Measurements from ENCODE around the gene GPRIN3. TPM values are rescaled to one million over a fixed set of nuclear protein-coding genes. Genes with fewer than 3 reads are reported as not detected.

Gene GPRIN3
- total RNA-seq, 1 experiment from 2014 or later: not detected

GRCh38 chr4:89251396-89251795 lies 56.2 kb downstream of the GPRIN3 start:
- TF ChIP-seq CTCF (IDR thresholded peaks at IDR 0.05; ENCODE audit: unreplicated experiment): no peak
- Mint-ChIP-seq H3K9me3 (ENCODE audit: unreplicated experiment) (no peaks in the 10 kb centered on the region), H3K4me1 (ENCODE audit: insufficient read depth, unreplicated experiment) (no peaks in the 10 kb centered on the region), H3K36me3 (ENCODE audit: insufficient read depth, unreplicated experiment) (no peaks in the 10 kb centered on the region), H3K27me3 (ENCODE audit: insufficient read depth, unreplicated experiment) (no peaks in the 10 kb centered on the region), H3K4me3 (ENCODE audit: unreplicated experiment) (no peak overlapping the region), H3K27ac (ENCODE audit: low read depth, unreplicated experiment) (no peak overlapping the region)
- DNase-seq (ENCODE audit: unreplicated experiment): no peak
- BruUV-seq (replicated peaks): no TSS peak
- intact Hi-C loops (cut with micrococcal nuclease): no loop called here
- ChIA-PET CTCF (interaction anchor here (0.6 to 2.3 kb wide), 5 partner anchors 13 to 798 kb away, joined by 3 to 10 read pairs (median 6); no protein-coding TSS in a partner anchor), POLR2A (interaction anchor here (0.6 kb wide), 1 partner anchor 102 kb away, joined by 3 read pairs; no protein-coding TSS in a partner anchor)

- intact Hi-C loops (cut with micrococcal nuclease): no loop called here
- ChIA-PET POLR2A (interaction anchor here (0.6 kb wide), 1 partner anchor 20 kb away, joined by 3 read pairs; no protein-coding TSS in a partner anchor), CTCF (interaction anchor here (1.8 kb wide), 1 partner anchor 185 kb away, joined by 7 read pairs; no protein-coding TSS in a partner anchor)
- no peak for TF ChIP-seq CTCF (IDR thresholded peaks at IDR 0.05; ENCODE audit: unreplicated experiment)
- Mint-ChIP-seq H3K4me3 (ENCODE audit: unreplicated experiment) (no peak overlapping the region), H3K9me3 (ENCODE audit: unreplicated experiment) (no peaks in the 10 kb centered on the region), H3K27ac (ENCODE audit: low read depth, unreplicated experiment) (no peak overlapping the region), H3K4me1 (ENCODE audit: insufficient read depth, unreplicated experiment) (no peaks in the 10 kb centered on the region), H3K27me3 (ENCODE audit: insufficient read depth, unreplicated experiment) (no peaks in the 10 kb centered on the region), H3K36me3 (ENCODE audit: insufficient read depth, unreplicated experiment) (no peaks in the 10 kb centered on the region)
- DNase-seq (ENCODE audit: unreplicated experiment): no peak
- BruUV-seq (replicated peaks): no TSS peak
Observed at GRCh38 chr4:89249716-89250361, 57.8 kb downstream of the GPRIN3 start.

GRCh38 chr4:89249313-89249712 lies 58.3 kb downstream of the GPRIN3 start:
- intact Hi-C loops (cut with micrococcal nuclease): no loop called here
- Mint-ChIP-seq H3K4me1 (ENCODE audit: insufficient read depth, unreplicated experiment) (no peaks in the 10 kb centered on the region), H3K9me3 (ENCODE audit: unreplicated experiment) (no peaks in the 10 kb centered on the region), H3K36me3 (ENCODE audit: insufficient read depth, unreplicated experiment) (no peaks in the 10 kb centered on the region), H3K4me3 (ENCODE audit: unreplicated experiment) (no peak overlapping the region), H3K27ac (ENCODE audit: low read depth, unreplicated experiment) (no peak overlapping the region), H3K27me3 (ENCODE audit: insufficient read depth, unreplicated experiment) (no peaks in the 10 kb centered on the region)
- no TSS peak for BruUV-seq (replicated peaks)
- no peak for TF ChIP-seq CTCF (IDR thresholded peaks at IDR 0.05; ENCODE audit: unreplicated experiment)
- POLR2A ChIA-PET: no interaction called here
- no peak for DNase-seq (ENCODE audit: unreplicated experiment)
- CTCF ChIA-PET: interaction anchor here (0.6 to 1.8 kb wide), 2 partner anchors 185 to 750 kb away, joined by 3 to 7 read pairs; no protein-coding TSS in a partner anchor

- BruUV-seq (replicated peaks): no TSS peak
- H3K4me1 Mint-ChIP-seq (ENCODE audit: insufficient read depth, unreplicated experiment): no peaks in the 10 kb centered on the region
- CTCF ChIA-PET: interaction anchor here (0.6 to 0.9 kb wide), 3 partner anchors 43 to 750 kb away, joined by 3 to 4 read pairs (median 3); no protein-coding TSS in a partner anchor
Observed at GRCh38 chr4:89248879-89249281, 58.7 kb downstream of the GPRIN3 start.

More at GRCh38 chr4:89248879-89249281, 58.7 kb downstream of the GPRIN3 start:
- no peaks in the 10 kb centered on the region for H3K27me3 Mint-ChIP-seq (ENCODE audit: insufficient read depth, unreplicated experiment)
- H3K27ac Mint-ChIP-seq (ENCODE audit: low read depth, unreplicated experiment): no peak overlapping the region
- no peaks in the 10 kb centered on the region for H3K36me3 Mint-ChIP-seq (ENCODE audit: insufficient read depth, unreplicated experiment)
- POLR2A ChIA-PET: interaction anchor here (0.8 kb wide), 1 partner anchor 37 kb away, joined by 3 read pairs; no protein-coding TSS in a partner anchor
- no peak for TF ChIP-seq CTCF (IDR thresholded peaks at IDR 0.05; ENCODE audit: unreplicated experiment)
- no peak for DNase-seq (ENCODE audit: unreplicated experiment)
- intact Hi-C loops (cut with micrococcal nuclease): no loop called here
- no peaks in the 10 kb centered on the region for H3K9me3 Mint-ChIP-seq (ENCODE audit: unreplicated experiment)
- H3K4me3 Mint-ChIP-seq (ENCODE audit: unreplicated experiment): no peak overlapping the region

All from MCF 10A (cell line).